Muscle layer of duodenum (tissue), 2 donors: Measurements from ENCODE around the gene FSTL4.

ENCODE experiments used
- H3K27ac ChIP-seq: one replicate; pipeline ENCODE4 v1.7.0; 2013; ENCODE audit warnings: mild to moderate bottlenecking, low read length
- H3K27me3 ChIP-seq: one replicate; pipeline ENCODE4 v1.7.0; 2013; ENCODE audit warnings: low read depth, mild to moderate bottlenecking, control low read depth, low read length
- H3K36me3 ChIP-seq, 2 donors: one replicate each; pipeline ENCODE4 v1.7.0; 2013; ENCODE audit warnings: low read length in 2 of 2, control low read depth in 1 of 2, mild to moderate bottlenecking in 1 of 2; ENCODE audit not compliant: insufficient read depth in 2 of 2, control insufficient read depth in 1 of 2
- H3K4me1 ChIP-seq, 2 donors: one replicate each; pipeline ENCODE4 v1.7.0; 2013; ENCODE audit warnings: low read length in 2 of 2, mild to moderate bottlenecking in 2 of 2, control low read depth in 1 of 2, moderate library complexity in 1 of 2; ENCODE audit not compliant: insufficient read depth in 2 of 2, control insufficient read depth in 1 of 2
- H3K4me3 ChIP-seq, 2 donors: one replicate each; pipeline ENCODE4 v1.7.0; 2013; ENCODE audit warnings: low read length in 2 of 2, low read depth in 1 of 2, mild to moderate bottlenecking in 1 of 2
- H3K9me3 ChIP-seq, 2 donors: one replicate each; pipeline ENCODE4 v1.7.0; 2013; ENCODE audit warnings: low read length in 2 of 2, control low read depth in 1 of 2, mild to moderate bottlenecking in 1 of 2; ENCODE audit not compliant: control insufficient read depth in 1 of 2
- donor health status: healthy.

FSTL4 gene

DNA sequence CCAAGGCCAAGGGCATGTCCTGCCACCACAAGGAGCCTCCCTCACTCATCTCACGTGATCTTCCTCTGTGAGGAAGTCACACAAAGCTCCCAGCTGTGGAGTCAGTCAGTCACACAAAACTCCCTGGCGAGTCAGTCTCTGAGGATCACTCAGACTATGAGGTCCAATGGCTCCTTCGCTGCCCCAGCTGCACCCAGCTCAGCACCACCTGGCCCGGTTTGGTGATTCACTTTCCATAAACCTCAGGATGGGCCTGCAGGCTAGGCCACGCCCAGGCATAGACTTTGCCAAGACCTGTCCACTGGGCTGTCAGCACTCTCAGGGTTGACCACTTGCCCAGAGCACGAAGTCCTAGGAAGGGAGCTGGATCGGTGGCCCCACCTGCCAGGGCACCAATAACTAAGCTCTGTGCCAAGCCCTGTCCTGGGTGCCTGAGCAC is 326.7 kb downstream of the FSTL4 start:
- Histone ChIP-seq H3K36me3 (no peaks in the 10 kb centered on the region), H3K27me3 (no peaks in the 10 kb centered on the region), H3K9me3 (no peaks in the 10 kb centered on the region), H3K27ac (no peak overlapping the region), H3K4me1 (no peaks in the 10 kb centered on the region), H3K4me3 (no peak overlapping the region)

DNA sequence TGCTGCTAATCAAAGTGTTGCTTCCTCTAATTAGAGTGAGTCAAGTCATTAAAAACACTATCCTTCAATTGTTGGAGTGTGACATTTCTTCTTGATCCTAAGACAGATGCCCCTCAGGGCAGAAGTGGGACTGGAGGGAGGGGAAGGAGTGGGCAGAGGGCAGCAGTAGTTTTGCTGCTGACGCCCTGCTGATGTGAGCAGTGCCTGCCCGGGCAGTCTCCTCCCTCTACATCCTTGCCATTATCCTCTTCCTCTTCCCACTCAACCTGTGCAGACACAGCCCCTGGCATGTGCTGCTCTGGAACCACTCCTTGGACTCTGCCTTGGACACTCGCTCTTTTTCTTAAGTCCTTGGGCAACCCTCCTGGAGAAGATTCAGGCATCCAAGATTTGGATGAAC is 328.0 kb downstream of the FSTL4 start:
- Histone ChIP-seq H3K27ac (no peak overlapping the region), H3K9me3 (no peaks in the 10 kb centered on the region), H3K4me1 (no peaks in the 10 kb centered on the region), H3K27me3 (no peaks in the 10 kb centered on the region), H3K4me3 (no peak overlapping the region), H3K36me3 (no peaks in the 10 kb centered on the region)

- Histone ChIP-seq H3K36me3 (no peaks in the 10 kb centered on the region), H3K9me3 (no peaks in the 10 kb centered on the region), H3K4me3 (no peak overlapping the region), H3K27me3 (no peaks in the 10 kb centered on the region), H3K27ac (no peak overlapping the region), H3K4me1 (no peaks in the 10 kb centered on the region)
Observed at GRCh38 chr5:133278317-133278716, 334.0 kb downstream of the FSTL4 start.

DNA sequence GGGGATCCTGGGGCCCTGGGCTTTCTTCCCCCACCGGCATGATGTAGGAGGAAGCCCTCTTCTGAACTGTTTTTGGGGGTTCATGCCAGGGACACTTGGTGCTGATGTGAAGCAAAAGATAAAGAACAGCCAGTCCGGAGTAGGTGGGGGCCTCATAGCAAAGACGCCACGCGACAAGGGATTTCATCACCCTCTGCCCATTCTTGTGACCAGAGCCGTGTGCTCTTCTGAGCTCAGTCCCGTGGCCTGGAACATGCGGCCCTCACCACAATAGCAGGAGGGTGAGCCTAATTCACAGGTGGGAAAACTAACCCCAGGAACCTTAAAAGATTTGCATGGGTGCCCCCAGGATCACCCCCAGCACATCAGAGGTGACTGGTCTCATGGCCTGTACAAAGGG is 334.6 kb downstream of the FSTL4 start:
- Histone ChIP-seq H3K27me3 (no peaks in the 10 kb centered on the region), H3K9me3 (no peaks in the 10 kb centered on the region), H3K27ac (no peak overlapping the region), H3K4me1 (no peaks in the 10 kb centered on the region), H3K36me3 (no peaks in the 10 kb centered on the region), H3K4me3 (no peak overlapping the region)

GRCh38 chr5:133276171-133276570 is 336.2 kb downstream of the FSTL4 start:
- H3K4me3 ChIP-seq = no peak overlapping the region
- H3K27ac ChIP-seq = no peak overlapping the region
- H3K27me3 ChIP-seq = no peaks in the 10 kb centered on the region
- no peaks in the 10 kb centered on the region for H3K36me3 ChIP-seq
- H3K9me3 ChIP-seq = no peaks in the 10 kb centered on the region
- no peaks in the 10 kb centered on the region for H3K4me1 ChIP-seq

DNA sequence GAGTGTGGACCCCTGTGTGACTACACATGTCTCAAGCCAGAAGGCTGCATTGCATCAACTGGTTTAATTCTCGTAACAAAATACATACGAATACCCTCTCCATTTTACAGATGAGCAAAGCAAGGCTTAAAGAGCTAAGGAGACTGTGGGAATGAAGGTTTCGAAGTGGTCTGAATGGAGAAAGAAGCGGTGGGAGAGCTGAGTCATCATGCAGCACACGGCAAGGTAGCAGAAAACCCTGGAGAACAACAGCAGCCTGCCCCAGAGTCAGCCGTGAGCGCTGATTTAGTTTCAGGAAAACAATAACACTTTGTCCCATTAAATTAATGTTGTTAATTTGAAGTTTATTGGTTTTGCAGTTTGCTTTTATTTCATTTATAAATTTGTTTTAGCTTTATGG is 336.7 kb downstream of the FSTL4 start:
- H3K27me3 ChIP-seq = no peaks in the 10 kb centered on the region
- H3K4me3 ChIP-seq = no peak overlapping the region
- H3K4me1 ChIP-seq = no peaks in the 10 kb centered on the region
- H3K36me3 ChIP-seq = no peaks in the 10 kb centered on the region
- no peaks in the 10 kb centered on the region for H3K9me3 ChIP-seq
- H3K27ac ChIP-seq = no peak overlapping the region

DNA sequence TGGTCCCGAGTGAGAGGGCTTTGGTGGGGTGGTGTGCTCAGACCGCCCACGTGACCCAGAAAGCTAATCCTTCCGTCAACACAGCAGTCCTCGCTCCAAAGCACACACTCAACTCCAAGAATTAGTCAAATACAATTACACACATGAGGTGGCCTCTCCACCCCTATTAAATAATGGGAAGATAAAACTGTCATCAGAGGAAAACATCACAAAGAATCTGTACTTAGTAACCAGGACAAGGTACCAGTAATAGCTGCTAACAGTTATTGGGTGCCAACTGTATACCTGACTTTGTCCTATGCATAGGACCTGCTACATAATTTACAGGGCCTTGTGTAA is 337.8 kb downstream of the FSTL4 start:
- Histone ChIP-seq H3K27me3 (no peaks in the 10 kb centered on the region), H3K9me3 (no peaks in the 10 kb centered on the region), H3K36me3 (no peaks in the 10 kb centered on the region), H3K4me3 (no peak overlapping the region), H3K4me1 (no peaks in the 10 kb centered on the region), H3K27ac (no peak overlapping the region)

GRCh38 chr5:133273661-133274596 is 338.4 kb downstream of the FSTL4 start:
- H3K4me1 ChIP-seq = no peaks in the 10 kb centered on the region
- H3K27ac ChIP-seq = no peak overlapping the region
- H3K36me3 ChIP-seq = no peaks in the 10 kb centered on the region
- H3K27me3 ChIP-seq = no peaks in the 10 kb centered on the region
- no peak overlapping the region for H3K4me3 ChIP-seq
- H3K9me3 ChIP-seq = no peaks in the 10 kb centered on the region

- no peak overlapping the region for H3K27ac ChIP-seq
- no peaks in the 10 kb centered on the region for H3K27me3 ChIP-seq
- no peaks in the 10 kb centered on the region for H3K4me1 ChIP-seq
- no peaks in the 10 kb centered on the region for H3K36me3 ChIP-seq
- H3K9me3 ChIP-seq = no peaks in the 10 kb centered on the region
- H3K4me3 ChIP-seq = no peak overlapping the region
Observed at GRCh38 chr5:133272345-133272744, 340.0 kb downstream of the FSTL4 start.

DNA sequence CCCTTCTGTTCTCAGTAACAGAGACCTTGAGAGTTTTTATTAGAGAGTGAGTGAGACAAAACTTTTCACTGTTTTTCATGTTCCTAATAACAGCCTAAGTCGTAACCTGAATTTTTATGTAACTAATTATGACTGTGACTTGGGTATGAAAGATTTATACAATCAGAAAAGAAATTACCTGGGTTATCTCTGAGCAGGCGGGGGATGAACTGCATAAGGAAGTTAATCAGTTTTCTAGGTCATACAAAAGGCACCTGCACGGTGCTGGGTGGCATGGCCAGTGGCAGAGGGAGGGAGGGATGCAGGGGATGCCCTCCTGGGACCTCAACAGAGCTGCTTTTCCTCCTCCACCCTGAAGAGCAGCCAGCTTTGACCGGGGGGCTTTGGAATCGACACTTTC is 340.7 kb downstream of the FSTL4 start:
- H3K4me1 ChIP-seq = no peaks in the 10 kb centered on the region
- no peaks in the 10 kb centered on the region for H3K36me3 ChIP-seq
- no peaks in the 10 kb centered on the region for H3K27me3 ChIP-seq
- no peak overlapping the region for H3K27ac ChIP-seq
- no peak overlapping the region for H3K4me3 ChIP-seq
- no peaks in the 10 kb centered on the region for H3K9me3 ChIP-seq

DNA sequence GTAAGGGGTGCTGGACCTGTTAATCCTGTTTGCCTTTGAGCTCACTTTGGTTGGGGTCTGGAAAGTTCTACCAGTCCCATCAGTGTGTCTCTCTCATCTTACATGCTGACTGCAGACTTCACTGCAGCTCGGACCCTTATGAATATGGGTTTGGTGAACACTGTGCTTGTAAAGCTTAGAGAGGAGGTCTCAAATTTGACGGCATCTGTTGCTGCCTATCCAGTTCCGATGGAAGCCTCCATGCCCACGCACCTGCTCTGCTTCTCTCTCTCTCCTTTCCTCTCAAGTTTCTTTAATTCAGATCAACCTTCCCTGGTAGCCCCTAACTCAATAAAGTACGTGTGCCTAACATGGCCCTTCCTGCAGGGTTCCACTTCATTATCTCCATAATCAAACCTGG is 342.6 kb downstream of the FSTL4 start:
- Histone ChIP-seq H3K36me3 (no peaks in the 10 kb centered on the region), H3K4me1 (no peaks in the 10 kb centered on the region)

GRCh38 chr5:133267601-133268000 is 344.7 kb downstream of the FSTL4 start:
- no peaks in the 10 kb centered on the region for H3K9me3 ChIP-seq
- no peak overlapping the region for H3K4me3 ChIP-seq
- no peak overlapping the region for H3K27ac ChIP-seq
- H3K27me3 ChIP-seq = no peaks in the 10 kb centered on the region
- no peaks in the 10 kb centered on the region for H3K36me3 ChIP-seq
- H3K4me1 ChIP-seq = no peaks in the 10 kb centered on the region

More for the DNA sequence above, 342.6 kb downstream of the FSTL4 start:
- Histone ChIP-seq H3K27me3 (no peaks in the 10 kb centered on the region), H3K4me3 (no peak overlapping the region), H3K27ac (no peak overlapping the region), H3K9me3 (no peaks in the 10 kb centered on the region)
